ENCODE results near the gene C1orf226.
"Not testable (repeated sequence)": the region's sequence is repeated elsewhere in the genome, so short reads cannot be mapped to it uniquely, and the experiment has no call there.

C1orf226 gene

GRCh38 chr1:162422662-162423375 is 41.3 kb downstream of the C1orf226 start:
- Histone ChIP-seq H3K9me3 (ENCODE audit: control insufficient read depth, low read length) (no peaks in the 10 kb centered on the region), H3K4me2 (ENCODE audit: low read length) (no peak overlapping the region), H3K4me1 (peaks cover 11% of the 10 kb centered on the region), H3K36me3 (ENCODE audit: control insufficient read depth, insufficient read depth, low read length) (no peaks in the 10 kb centered on the region), H3K27me3 (ENCODE audit: control insufficient read depth, insufficient read depth, low read length) (no peaks in the 10 kb centered on the region), H3K4me3 (ENCODE audit: low read depth, low read length) (no peak overlapping the region), H3K9ac (no peak overlapping the region), H3K79me2 (no peaks in the 10 kb centered on the region), H2AFZ (no peak overlapping the region), H3K27ac (no peak overlapping the region)
- TF ChIP-seq, protein P1, sequence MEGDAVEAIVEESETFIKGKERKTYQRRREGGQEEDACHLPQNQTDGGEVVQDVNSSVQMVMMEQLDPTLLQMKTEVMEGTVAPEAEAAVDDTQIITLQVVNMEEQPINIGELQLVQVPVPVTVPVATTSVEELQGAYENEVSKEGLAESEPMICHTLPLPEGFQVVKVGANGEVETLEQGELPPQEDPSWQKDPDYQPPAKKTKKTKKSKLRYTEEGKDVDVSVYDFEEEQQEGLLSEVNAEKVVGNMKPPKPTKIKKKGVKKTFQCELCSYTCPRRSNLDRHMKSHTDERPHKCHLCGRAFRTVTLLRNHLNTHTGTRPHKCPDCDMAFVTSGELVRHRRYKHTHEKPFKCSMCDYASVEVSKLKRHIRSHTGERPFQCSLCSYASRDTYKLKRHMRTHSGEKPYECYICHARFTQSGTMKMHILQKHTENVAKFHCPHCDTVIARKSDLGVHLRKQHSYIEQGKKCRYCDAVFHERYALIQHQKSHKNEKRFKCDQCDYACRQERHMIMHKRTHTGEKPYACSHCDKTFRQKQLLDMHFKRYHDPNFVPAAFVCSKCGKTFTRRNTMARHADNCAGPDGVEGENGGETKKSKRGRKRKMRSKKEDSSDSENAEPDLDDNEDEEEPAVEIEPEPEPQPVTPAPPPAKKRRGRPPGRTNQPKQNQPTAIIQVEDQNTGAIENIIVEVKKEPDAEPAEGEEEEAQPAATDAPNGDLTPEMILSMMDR (IDR thresholded peaks at IDR 0.05): no peak

DNA sequence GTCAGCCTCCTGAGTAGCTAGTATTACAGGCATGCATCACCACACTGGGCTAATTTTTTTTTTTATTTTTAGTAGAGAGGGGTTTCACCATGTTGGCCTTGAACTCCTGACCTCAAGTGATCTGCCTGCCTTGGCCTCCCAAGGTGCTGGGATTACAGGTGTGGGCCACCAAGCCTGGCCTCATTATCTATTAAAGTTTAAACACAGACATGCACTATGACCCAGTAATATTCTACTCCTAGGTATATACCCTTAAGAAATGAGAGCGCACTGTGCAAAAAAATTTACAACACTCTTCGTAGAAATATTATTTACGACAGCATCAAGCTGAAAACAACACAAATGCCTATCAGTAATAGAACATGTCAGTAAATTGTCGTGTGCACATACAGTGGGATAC is 49.1 kb downstream of the C1orf226 start:
- no peaks in the 10 kb centered on the region for H3K4me1 ChIP-seq
- no peaks in the 10 kb centered on the region for H3K79me2 ChIP-seq
- no peak overlapping the region for H3K4me3 ChIP-seq (ENCODE audit: low read depth, low read length)
- TF ChIP-seq, protein P1 (IDR thresholded peaks at IDR 0.05): no peak
- no peak overlapping the region for H3K4me2 ChIP-seq (ENCODE audit: low read length)
- no peak overlapping the region for H3K27ac ChIP-seq
- no peak overlapping the region for H3K9ac ChIP-seq
- no peaks in the 10 kb centered on the region for H3K9me3 ChIP-seq (ENCODE audit: control insufficient read depth, low read length)
- no peak overlapping the region for H2AFZ ChIP-seq
- no peaks in the 10 kb centered on the region for H3K36me3 ChIP-seq (ENCODE audit: control insufficient read depth, insufficient read depth, low read length)
- no peaks in the 10 kb centered on the region for H3K27me3 ChIP-seq (ENCODE audit: control insufficient read depth, insufficient read depth, low read length)

DNA sequence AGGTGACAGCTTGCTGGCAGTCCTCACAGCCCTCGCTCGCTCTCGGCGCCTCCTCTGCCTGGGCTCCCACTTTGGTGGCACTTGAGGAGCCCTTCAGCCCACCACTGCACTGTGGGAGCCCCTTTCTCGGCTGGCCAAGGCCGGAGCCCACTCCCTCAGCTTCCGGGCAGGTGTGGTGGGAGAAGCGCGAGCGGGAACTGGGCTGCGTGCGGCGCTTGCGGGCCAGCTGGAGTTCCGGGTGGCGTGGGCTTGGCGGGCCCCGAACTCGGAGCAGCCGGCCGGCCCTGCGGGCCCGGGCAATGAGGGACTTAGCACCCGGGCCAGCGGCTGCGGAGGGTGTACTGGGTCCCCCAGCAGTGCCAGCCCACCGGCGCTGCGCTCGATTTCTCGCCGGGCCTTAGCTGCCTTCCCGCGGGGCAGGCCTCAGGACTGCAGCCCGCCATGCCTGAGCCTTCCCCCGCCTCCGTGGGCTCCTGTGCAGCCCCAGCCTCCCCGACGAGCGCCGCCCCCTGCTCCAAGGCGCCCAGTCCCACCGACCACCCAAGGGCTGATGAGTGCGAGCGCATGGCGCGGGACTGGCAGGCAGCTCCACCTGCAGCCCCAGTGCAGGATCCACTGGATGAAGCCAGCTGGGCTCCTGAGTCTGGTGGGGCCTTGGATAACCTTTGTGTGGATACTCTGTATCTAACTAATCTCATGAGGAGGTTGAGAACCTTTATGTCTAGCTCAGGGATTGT is 51.6 kb downstream of the C1orf226 start:
- not testable (repeated sequence) for H3K4me2 ChIP-seq (ENCODE audit: low read length); H3K4me3 ChIP-seq (ENCODE audit: low read depth, low read length); H3K9ac ChIP-seq; H3K4me1 ChIP-seq; H3K27ac ChIP-seq; H3K9me3 ChIP-seq (ENCODE audit: control insufficient read depth, low read length); H3K27me3 ChIP-seq (ENCODE audit: control insufficient read depth, insufficient read depth, low read length); H2AFZ ChIP-seq; H3K79me2 ChIP-seq; H3K36me3 ChIP-seq (ENCODE audit: control insufficient read depth, insufficient read depth, low read length)
